ENCODE results near the gene NCSTN. TPM values are rescaled to one million over a fixed set of nuclear protein-coding genes. Genes with fewer than 3 reads are reported as not detected.

Gene NCSTN
- total and polyA plus RNA-seq, 2 of the 13 experiments (the other 11 are each of a cell fraction or from before 2014, with no cell fraction given), result 44.2 to 247 TPM

GRCh38 chr1:160340866-160341265, 2.3 kb upstream of the NCSTN start (continued):
- TF ChIP-seq FUBP1 (CRISPR knock-in tag; IDR thresholded peaks at IDR 0.05; ENCODE audit: borderline replicate concordance), result no peak
- TF ChIP-seq IKZF4 (CRISPR knock-in tag; IDR thresholded peaks at IDR 0.05; ENCODE audit: borderline replicate concordance, low read depth, not compliant biosample characterization), result no peak
- peak; percentile 79 for TF ChIP-seq CEBPG (CRISPR knock-in tag; IDR thresholded peaks at IDR 0.05)
- no peak for TF ChIP-seq ELF1 (CRISPR knock-in tag; IDR thresholded peaks at IDR 0.05)
- no peak for TF ChIP-seq ZNF138 (CRISPR knock-in tag; IDR thresholded peaks at IDR 0.05; ENCODE audit: low read depth)
- 0 out of 2 replicates have a peak, but pooled peaks have one; percentile 22 for TF ChIP-seq RBFOX2 (IDR thresholded peaks at IDR 0.05; ENCODE audit: low read depth, low read length)
- TF ChIP-seq SP2 (CRISPR knock-in tag; IDR thresholded peaks at IDR 0.05), result no peak

GRCh38 chr1:160342526-160342925, 657 bp upstream of the NCSTN start:
- Histone ChIP-seq H3K27me3 (ENCODE audit: control insufficient read depth in 1 of 2, insufficient read depth in 2 of 2, low read length in 2 of 2) (peaks cover 0 to 4% of the 10 kb centered on the region in 2 experiments; a peak in 1 of 5 replicates), H3K9me3 (ENCODE audit: low read length) (no peaks in the 10 kb centered on the region), H2AFZ (ENCODE audit: low read length) (no peak overlapping the region), H3K79me2 (ENCODE audit: insufficient read depth, low read length) (peaks cover 71% of the 10 kb centered on the region), H3K4me2 (ENCODE audit: low read depth, low read length) (peak overlapping the region; percentile 84), H3K4me1 (ENCODE audit: insufficient read depth, low read length) (peaks cover 43% of the 10 kb centered on the region), H3K36me3 (replicated peaks in 1 of 2; ENCODE audit: control insufficient read depth in 1 of 2, insufficient read depth in 2 of 2, low read length in 2 of 2) (peaks cover 11 to 40% of the 10 kb centered on the region in 2 experiments), H4K20me1 (ENCODE audit: insufficient read depth, low read length) (peaks cover 35% of the 10 kb centered on the region), H3K4me3 (replicated peaks in 1 of 3; ENCODE audit: insufficient read depth in 1 of 3, low read depth in 2 of 3, low read length in 3 of 3) (peak overlapping the region; percentile 81 to 98 (median 98)), H3K9ac (ENCODE audit: insufficient read depth, low read depth, low read length) (peak overlapping the region; percentile 99), H3K27ac (ENCODE audit: extremely low read length, insufficient read depth, low read length) (peak overlapping the region; percentile 83)
- 0 out of 2 replicates have a peak, but pooled peaks have one; percentile 21 for TF ChIP-seq ZNF138 (CRISPR knock-in tag; IDR thresholded peaks at IDR 0.05; ENCODE audit: low read depth)
- TF ChIP-seq SRSF9 (IDR thresholded peaks at IDR 0.05; ENCODE audit: borderline replicate concordance, insufficient read depth, low read depth, low read length, poor library complexity, severe bottlenecking), result no peak
- 0 out of 4 replicates have a peak, but pooled peaks of 1 of the 2 experiments have one; percentile 3 for TF ChIP-seq MAFK (conservative IDR thresholded peaks at IDR 0.05 in 1 of 2, IDR thresholded peaks at IDR 0.05 in 1 of 2; ENCODE audit: low read length in 2 of 2)
- TF ChIP-seq ZNF878 (CRISPR knock-in tag; IDR thresholded peaks at IDR 0.05), result no peak
- TF ChIP-seq ZNF264 (CRISPR knock-in tag; IDR thresholded peaks at IDR 0.05), result no peak
- TF ChIP-seq CBFB (CRISPR knock-in tag; IDR thresholded peaks at IDR 0.05), result no peak
- no peak for TF ChIP-seq GPN1 (CRISPR knock-in tag; IDR thresholded peaks at IDR 0.05; ENCODE audit: borderline replicate concordance)
- WGBS (ENCODE audit: low lambda C conversion rate), result 0% methylated on average over 7 of the region's 7 CpGs
- CTCF ChIA-PET (ENCODE audit: low intra/inter-chr PET ratio, low total read pairs), result no interaction called here
- intact Hi-C loops (cut with micrococcal nuclease; ENCODE audit: unreplicated experiment) (no loop called here), in situ Hi-C loops (cut with HindIII; ENCODE audit: extremely low pct_ligation_motif_present, low pct_unique_long_range_greater_than_20kb) (no loop called here)
- ATAC-seq, result no peak; the same call in 2 of the 3 replicates
- BruUV-seq (replicated peaks), result TSS peak; percentile 80
- DNase-seq (ENCODE audit: low spot score), result no peak
- POLR2A ChIA-PET, result no interaction called here
- FAIRE-seq, result no peak

Data from HepG2 (cell line).